HepG2 (cell line): Measurements from ENCODE around the gene RBM23. TPM values are rescaled to one million over a fixed set of nuclear protein-coding genes. Genes with fewer than 3 reads are reported as not detected.

Source experiments
- IKZF4 ChIP-seq: sonication (generic); formaldehyde crosslinking; IDR thresholded peaks from 2 replicates; pipeline ENCODE4 v1.5.1; 2020; ENCODE audit warnings: borderline replicate concordance, mild to moderate bottlenecking, low read depth, missing genetic modification reagents; ENCODE audit errors: not compliant biosample characterization
- LRRFIP1 ChIP-seq: sonication (generic); formaldehyde crosslinking; conservative IDR thresholded peaks from 2 replicates; pipeline ENCODE4 v1.4.0; 2020; ENCODE audit warnings: missing genetic modification reagents
- MEF2D ChIP-seq: sonication (generic); formaldehyde crosslinking; IDR thresholded peaks from 2 replicates; pipeline ENCODE4 v1.5.1; 2020; ENCODE audit warnings: mild to moderate bottlenecking, missing genetic modification reagents
- MTA1 ChIP-seq: sonication (generic); formaldehyde crosslinking; IDR thresholded peaks from 2 replicates; pipeline ENCODE4 v1.4.0; 2020; ENCODE audit warnings: missing genetic modification reagents, mild to moderate bottlenecking, borderline replicate concordance
- MXD1 ChIP-seq: sonication (generic); formaldehyde crosslinking; IDR thresholded peaks from 2 replicates; pipeline ENCODE4 v1.4.0; 2020; ENCODE audit warnings: mild to moderate bottlenecking, missing genetic modification reagents
- ONECUT2 ChIP-seq: sonication (generic); formaldehyde crosslinking; IDR thresholded peaks from 2 replicates; pipeline ENCODE4 v1.4.0; 2020; ENCODE audit warnings: missing genetic modification reagents
- PITX1 ChIP-seq: sonication (generic); formaldehyde crosslinking; IDR thresholded peaks from 2 replicates; pipeline ENCODE4 v1.5.1; 2020; ENCODE audit warnings: mild to moderate bottlenecking, missing genetic modification reagents
- PRDM4 ChIP-seq: sonication (generic); formaldehyde crosslinking; IDR thresholded peaks from 2 replicates; pipeline ENCODE4 v1.9.0; 2021; ENCODE audit warnings: missing genetic modification reagents, borderline replicate concordance
- SMAD3 ChIP-seq: sonication (generic); formaldehyde crosslinking; IDR thresholded peaks from 2 replicates; pipeline ENCODE4 v1.4.0; 2020; ENCODE audit warnings: missing genetic modification reagents
- ZBTB1 ChIP-seq: sonication (generic); formaldehyde crosslinking; IDR thresholded peaks from 2 replicates; pipeline ENCODE4 v1.4.0; 2020; ENCODE audit warnings: missing genetic modification reagents, borderline replicate concordance
- ZNF350 ChIP-seq: sonication (generic); formaldehyde crosslinking; IDR thresholded peaks from 2 replicates; pipeline ENCODE4 v1.4.0; 2020; ENCODE audit warnings: mild to moderate bottlenecking, low read depth, missing genetic modification reagents, borderline replicate concordance
- ZNF367 ChIP-seq: sonication (generic); formaldehyde crosslinking; IDR thresholded peaks from 2 replicates; pipeline ENCODE4 v1.4.0; 2020; ENCODE audit warnings: missing genetic modification reagents, borderline replicate concordance
- ZNF430 ChIP-seq: sonication (generic); formaldehyde crosslinking; IDR thresholded peaks from 2 replicates; pipeline ENCODE4 v1.9.0; 2021; ENCODE audit warnings: mild to moderate bottlenecking, missing genetic modification reagents
- ZNF557 ChIP-seq: sonication (generic); formaldehyde crosslinking; IDR thresholded peaks from 2 replicates; pipeline ENCODE4 v1.4.0; 2020; ENCODE audit warnings: missing genetic modification reagents
- ZNF605 ChIP-seq: sonication (generic); formaldehyde crosslinking; IDR thresholded peaks from 2 replicates; pipeline ENCODE4 v1.8.0; 2022; ENCODE audit warnings: mild to moderate bottlenecking, missing genetic modification reagents
- ZNF691 ChIP-seq: sonication (generic); formaldehyde crosslinking; IDR thresholded peaks from 2 replicates; pipeline ENCODE4 v1.4.0; 2020; ENCODE audit warnings: missing genetic modification reagents, low read depth, mild to moderate bottlenecking, borderline replicate concordance
- ZNF878 ChIP-seq: sonication (generic); formaldehyde crosslinking; IDR thresholded peaks from 2 replicates; pipeline ENCODE4 v1.8.1; 2023; ENCODE audit warnings: mild to moderate bottlenecking, missing genetic modification reagents, moderate library complexity
- ZXDC ChIP-seq: sonication (generic); formaldehyde crosslinking; IDR thresholded peaks from 2 replicates; pipeline ENCODE4 v1.5.0; 2020; ENCODE audit warnings: mild to moderate bottlenecking, missing genetic modification reagents
- polyA plus RNA-seq, 8 experiments: library from polyadenylated mRNA; depleted of rRNA in 3 of 8; stranded (reverse) in 7 of 8; unstranded in 1 of 8; fragments of >200 nt; fragmentation: Illumina TruSeq in 4 of 8; extraction: Trizol in 4 of 8; gene quantifications; 2 replicates each; pipeline versions ENCODE4 v1.2.1 to v1.2.3, GENCODE V29; 2011 to 2016; ENCODE audit warnings: low read depth in 4 of 8, missing spikeins in 1 of 8, mixed read lengths in 1 of 8; ENCODE audit not compliant: insufficient read depth in 1 of 8
- total RNA-seq, 5 experiments: library from RNA; depleted of rRNA; stranded (reverse); fragments of >200 nt; fragmentation: Illumina TruSeq; extraction: Trizol; gene quantifications; 2 replicates each; pipeline ENCODE4 v1.2.3, GENCODE V29; 2016; ENCODE audit warnings: low read depth in 1 of 5

Gene RBM23
- total and polyA plus RNA-seq, 2 of the 13 experiments (the other 11 are each of a cell fraction or from before 2014, with no cell fraction given), result 1.5 to 2.1 TPM

GRCh38 chr14:22872033-22872832 is 46.7 kb downstream of the RBM23 start (continued):
- TF ChIP-seq LRRFIP1 (CRISPR knock-in tag) (0 out of 2 replicates have a peak, but pooled peaks have one; percentile 79), ONECUT2 (CRISPR knock-in tag) (no peak), ZNF430 (CRISPR knock-in tag) (no peak; the same call in 1 of the 2 replicates), PRDM4 (0 out of 2 replicates have a peak, but pooled peaks have one; percentile 14), PITX1 (CRISPR knock-in tag) (peak; percentile 72), MXD1 (CRISPR knock-in tag) (no peak; the same call in 1 of the 2 replicates), IKZF4 (no peak), MTA1 (peak; percentile 43; the same call in 1 of the 2 replicates), ZBTB1 (CRISPR knock-in tag) (0 out of 2 replicates have a peak, but pooled peaks have one; percentile 57), SMAD3 (peak; percentile 71; the same call in 1 of the 2 replicates), MEF2D (CRISPR knock-in tag) (peak; percentile 16; the same call in 1 of the 2 replicates), ZXDC (CRISPR knock-in tag) (no peak), ZNF557 (CRISPR knock-in tag) (no peak), ZNF350 (CRISPR knock-in tag) (no peak; the same call in 1 of the 2 replicates), ZNF691 (CRISPR knock-in tag) (0 out of 2 replicates have a peak, but pooled peaks have one; percentile 18), ZNF878 (CRISPR knock-in tag) (peak; percentile 25; the same call in 1 of the 2 replicates), ZNF367 (CRISPR knock-in tag) (no peak), ZNF605 (CRISPR knock-in tag) (no peak)
